ENCODE measurements around the gene EGFL8. TPM values are rescaled to one million over a fixed set of nuclear protein-coding genes. Genes with fewer than 3 reads are reported as not detected.

Gene EGFL8
- total and polyA plus RNA-seq, 9 of the 15 experiments (the other 6 are each of a cell fraction or from before 2014, with no cell fraction given): 2.2 to 47.4 (median 14.2) TPM

GRCh38 chr6:32149932-32150870 lies 14.2 kb upstream of the EGFL8 start (continued):
- TF ChIP-seq, protein P1, sequence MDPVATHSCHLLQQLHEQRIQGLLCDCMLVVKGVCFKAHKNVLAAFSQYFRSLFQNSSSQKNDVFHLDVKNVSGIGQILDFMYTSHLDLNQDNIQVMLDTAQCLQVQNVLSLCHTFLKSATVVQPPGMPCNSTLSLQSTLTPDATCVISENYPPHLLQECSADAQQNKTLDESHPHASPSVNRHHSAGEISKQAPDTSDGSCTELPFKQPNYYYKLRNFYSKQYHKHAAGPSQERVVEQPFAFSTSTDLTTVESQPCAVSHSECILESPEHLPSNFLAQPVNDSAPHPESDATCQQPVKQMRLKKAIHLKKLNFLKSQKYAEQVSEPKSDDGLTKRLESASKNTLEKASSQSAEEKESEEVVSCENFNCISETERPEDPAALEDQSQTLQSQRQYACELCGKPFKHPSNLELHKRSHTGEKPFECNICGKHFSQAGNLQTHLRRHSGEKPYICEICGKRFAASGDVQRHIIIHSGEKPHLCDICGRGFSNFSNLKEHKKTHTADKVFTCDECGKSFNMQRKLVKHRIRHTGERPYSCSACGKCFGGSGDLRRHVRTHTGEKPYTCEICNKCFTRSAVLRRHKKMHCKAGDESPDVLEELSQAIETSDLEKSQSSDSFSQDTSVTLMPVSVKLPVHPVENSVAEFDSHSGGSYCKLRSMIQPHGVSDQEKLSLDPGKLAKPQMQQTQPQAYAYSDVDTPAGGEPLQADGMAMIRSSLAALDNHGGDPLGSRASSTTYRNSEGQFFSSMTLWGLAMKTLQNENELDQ (CRISPR knock-in tag; IDR thresholded peaks at IDR 0.05; ENCODE audit: borderline replicate concordance): no peak
- TF ChIP-seq MIER1 (IDR thresholded peaks at IDR 0.05; ENCODE audit: low read depth) (no peak), MXI1 (IDR thresholded peaks at IDR 0.05; ENCODE audit: low read depth, low read length) (no peak), ZKSCAN3 (CRISPR knock-in tag; IDR thresholded peaks at IDR 0.05) (no peak), GABPB1 (CRISPR knock-in tag; IDR thresholded peaks at IDR 0.05) (no peak), ZNF253 (CRISPR knock-in tag; conservative IDR thresholded peaks at IDR 0.05) (no peak)

DNA sequence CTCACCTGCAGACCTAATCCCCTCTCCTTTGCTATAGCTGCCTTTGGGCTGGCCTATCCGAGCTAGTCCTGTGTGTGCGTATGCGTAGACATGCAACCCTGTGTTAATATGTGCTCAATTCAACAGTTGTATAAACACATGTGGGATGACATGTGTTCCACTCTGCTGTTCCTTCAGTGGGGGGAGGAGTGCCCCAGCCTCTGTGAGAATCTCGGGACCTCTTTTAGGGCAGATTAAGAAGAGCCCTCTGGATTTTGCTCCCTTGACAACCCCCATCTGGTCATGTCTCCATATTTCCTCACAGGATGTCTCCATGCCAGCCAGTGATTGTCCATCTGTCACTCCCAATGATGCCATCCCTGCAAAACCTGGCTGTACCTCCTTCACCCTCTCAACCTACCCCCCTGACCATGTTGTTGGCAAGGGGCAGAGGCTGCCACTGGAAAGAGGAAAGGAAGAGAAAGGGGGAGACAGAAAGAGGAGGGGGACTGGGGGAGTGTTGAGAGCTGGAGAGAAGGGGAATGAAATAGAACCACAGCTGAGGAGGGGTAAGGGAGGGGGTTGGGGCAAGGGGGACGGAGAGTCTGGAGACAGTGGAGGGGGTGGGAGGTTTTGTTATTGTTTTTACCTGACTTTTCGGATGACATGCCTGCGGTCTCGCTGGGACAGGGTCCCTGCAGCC lies 13.1 kb upstream of the EGFL8 start:
- POLR2A ChIA-PET: interaction anchor here (0.6 to 2.1 kb wide), 5 partner anchors 12 to 60 kb away, joined by 3 to 7 read pairs (median 4); partner anchors contain the start of gene FKBPL
- H3K4me2 ChIP-seq (ENCODE audit: insufficient read depth, low read length): no peak overlapping the region
- H3K9ac ChIP-seq (ENCODE audit: insufficient read depth in 1 of 2, low read depth in 2 of 2, low read length in 2 of 2): no peak overlapping the region; a peak in 1 of 4 replicates
- no peak for DNase-seq (ENCODE audit: extremely low read depth in 1 of 4, low spot score in 3 of 4)
- H3K4me3 ChIP-seq: no peak overlapping the region
- no peaks in the 10 kb centered on the region for H4K20me1 ChIP-seq (replicated peaks; ENCODE audit: control insufficient read depth, insufficient read depth, low read length)
- no peaks in the 10 kb centered on the region for H3K27me3 ChIP-seq (ENCODE audit: control insufficient read depth in 2 of 2, insufficient read depth in 2 of 2, low read length in 2 of 2)
- 57% methylated on average over 6 of the region's 8 CpGs for WGBS (ENCODE audit: insufficient coverage, low coverage, missing lambda C conversion rate)
- FAIRE-seq: peak; percentile 67
- intact Hi-C loops (cut with micrococcal nuclease) (no loop called here), in situ Hi-C loops (cut with MboI) (no loop called here)
- ATAC-seq: no peak
- no TSS peak for BruUV-seq (replicated peaks)
- CTCF ChIA-PET (ENCODE audit: low intra/inter-chr PET ratio): no interaction called here
- H3K9me1 ChIP-seq (ENCODE audit: control insufficient read depth, insufficient read depth, low read length): no peaks in the 10 kb centered on the region
- H3K79me2 ChIP-seq (ENCODE audit: control insufficient read depth, insufficient read depth, low read length): peaks cover 39% of the 10 kb centered on the region
- no peak overlapping the region for H2AFZ ChIP-seq (ENCODE audit: low read depth, low read length)
- no peaks in the 10 kb centered on the region for H3K9me3 ChIP-seq (replicated peaks; ENCODE audit: control insufficient read depth, insufficient read depth, low read depth, low read length)
- H3K36me3 ChIP-seq (ENCODE audit: control insufficient read depth, insufficient read depth, low read length): peaks cover 12% of the 10 kb centered on the region
- H3K4me1 ChIP-seq (replicated peaks in 1 of 2; ENCODE audit: control insufficient read depth in 2 of 2, insufficient read depth in 2 of 2, low read length in 2 of 2): peaks cover 31 to 65% of the 10 kb centered on the region in 2 experiments
- H3K27ac ChIP-seq (ENCODE audit: extremely low read depth, low read depth, low read length): no peak overlapping the region
- TF ChIP-seq TARDBP (IDR thresholded peaks at IDR 0.05): no peak
- TF ChIP-seq ARID4B (CRISPR knock-in tag; IDR thresholded peaks at IDR 0.05): 0 out of 2 replicates have a peak, but pooled peaks have one; percentile 25

All from K562 (cell line).